Cardiac muscle cell (in vitro differentiated cells and primary cell): ENCODE results near the gene FRAT1. TPM values are rescaled to one million over a fixed set of nuclear protein-coding genes. Genes with fewer than 3 reads are reported as not detected.

Experiments used
- DNase-seq, 2 donors: peaks; one replicate each; pipeline versions ENCODE4 v3.0.0 to v3.0.0-alpha.2; 2010 to 2017; ENCODE audit warnings: low read depth in 1 of 2, low spot score in 1 of 2
- H3K27ac ChIP-seq: fragments of 200-600 bp; sonication (generic); 2 replicates; pipeline ENCODE4 v1.5.1; 2016
- H3K27me3 ChIP-seq: fragments of 200-600 bp; sonication (generic); 2 replicates; pipeline ENCODE4 v1.6.0; 2016; ENCODE audit warnings: control low read depth
- H3K36me3 ChIP-seq: fragments of 200-600 bp; sonication (generic); 2 replicates; pipeline ENCODE4 v1.5.1; 2016; ENCODE audit warnings: control low read depth
- H3K4me1 ChIP-seq: fragments of 200-600 bp; sonication (generic); 2 replicates; pipeline ENCODE4 v1.8.1; 2017; ENCODE audit warnings: low read depth, mild to moderate bottlenecking, mixed run types
- H3K4me3 ChIP-seq: fragments of 200-600 bp; sonication (generic); 2 replicates; pipeline ENCODE4 v1.5.1; 2016; ENCODE audit warnings: mild to moderate bottlenecking
- H3K9me3 ChIP-seq: fragments of 200-600 bp; sonication (generic); 2 replicates; pipeline ENCODE4 v1.5.1; 2017; ENCODE audit warnings: low read depth, mild to moderate bottlenecking, control low read depth
- polyA plus RNA-seq: library from polyadenylated mRNA; unstranded; fragments of >200 nt; fragmentation: Nextera tagmentation; extraction: Ambion mirVana; gene quantifications from 2 replicates; pipeline ENCODE4 v1.2.1, GENCODE V29; 2016
- total RNA-seq: library from RNA; depleted of rRNA; stranded (reverse); fragments of >200 nt; gene quantifications from 2 replicates; pipeline ENCODE4 v1.2.3, GENCODE V29; 2016
- TF ChIP-seq, protein P1 (sequence below): IDR thresholded peaks from 2 replicates; pipeline ENCODE4 v1.5.1; 2012; ENCODE audit warnings: low read depth, mild to moderate bottlenecking, low read length

Gene FRAT1
- total and polyA plus RNA-seq, 2 experiments from 2014 or later, result 12.3 to 17.3 TPM

DNA sequence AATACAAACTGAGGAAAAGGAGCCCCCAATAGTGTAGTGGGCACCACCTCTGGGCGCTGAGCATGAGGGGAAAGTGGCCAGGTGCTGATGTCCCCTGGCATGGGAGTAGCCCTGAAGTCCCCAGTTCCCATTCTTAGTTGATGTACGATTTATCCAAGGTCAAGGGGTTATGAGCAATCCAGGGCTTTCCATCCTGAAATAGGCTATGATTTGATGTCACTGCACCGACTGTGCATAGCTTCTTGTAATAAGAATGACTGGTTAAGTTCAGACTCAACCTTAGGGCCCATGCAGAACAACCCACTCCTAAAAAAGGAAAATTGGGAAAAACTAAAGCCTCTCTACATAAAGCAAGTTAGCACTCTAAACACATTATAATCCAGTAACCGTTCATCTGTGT lies 4.4 kb downstream of the FRAT1 start:
- no peaks in the 10 kb centered on the region for H3K9me3 ChIP-seq
- no peaks in the 10 kb centered on the region for H3K36me3 ChIP-seq
- H3K4me1 ChIP-seq, result peaks cover 29% of the 10 kb centered on the region
- no peaks in the 10 kb centered on the region for H3K27me3 ChIP-seq
- no peak for DNase-seq
- H3K4me3 ChIP-seq, result no peak overlapping the region
- TF ChIP-seq, protein P1, sequence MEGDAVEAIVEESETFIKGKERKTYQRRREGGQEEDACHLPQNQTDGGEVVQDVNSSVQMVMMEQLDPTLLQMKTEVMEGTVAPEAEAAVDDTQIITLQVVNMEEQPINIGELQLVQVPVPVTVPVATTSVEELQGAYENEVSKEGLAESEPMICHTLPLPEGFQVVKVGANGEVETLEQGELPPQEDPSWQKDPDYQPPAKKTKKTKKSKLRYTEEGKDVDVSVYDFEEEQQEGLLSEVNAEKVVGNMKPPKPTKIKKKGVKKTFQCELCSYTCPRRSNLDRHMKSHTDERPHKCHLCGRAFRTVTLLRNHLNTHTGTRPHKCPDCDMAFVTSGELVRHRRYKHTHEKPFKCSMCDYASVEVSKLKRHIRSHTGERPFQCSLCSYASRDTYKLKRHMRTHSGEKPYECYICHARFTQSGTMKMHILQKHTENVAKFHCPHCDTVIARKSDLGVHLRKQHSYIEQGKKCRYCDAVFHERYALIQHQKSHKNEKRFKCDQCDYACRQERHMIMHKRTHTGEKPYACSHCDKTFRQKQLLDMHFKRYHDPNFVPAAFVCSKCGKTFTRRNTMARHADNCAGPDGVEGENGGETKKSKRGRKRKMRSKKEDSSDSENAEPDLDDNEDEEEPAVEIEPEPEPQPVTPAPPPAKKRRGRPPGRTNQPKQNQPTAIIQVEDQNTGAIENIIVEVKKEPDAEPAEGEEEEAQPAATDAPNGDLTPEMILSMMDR, result no peak
- no peak overlapping the region for H3K27ac ChIP-seq

DNA sequence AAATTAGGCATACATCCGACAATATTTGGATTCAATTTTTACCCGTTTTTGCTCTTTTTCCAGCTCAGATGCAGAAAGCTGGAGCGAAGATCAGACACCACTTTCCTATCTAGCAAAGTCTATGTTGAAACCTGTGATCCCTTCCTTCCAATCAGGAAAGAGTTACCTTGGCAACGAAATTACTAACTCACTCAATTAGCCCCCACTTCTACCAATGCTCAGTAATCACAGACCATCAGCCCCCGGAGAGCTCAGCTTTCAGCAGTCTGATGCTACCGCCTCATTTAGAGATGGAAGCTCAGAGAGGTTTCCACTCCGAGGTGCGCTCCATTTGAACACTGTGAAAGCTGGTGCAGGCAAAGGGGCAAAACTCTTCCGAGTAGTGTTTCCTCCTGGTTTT lies 6.7 kb downstream of the FRAT1 start:
- Histone ChIP-seq H3K27ac (peak overlapping the region; percentile 5), H3K36me3 (no peaks in the 10 kb centered on the region), H3K9me3 (no peaks in the 10 kb centered on the region), H3K27me3 (no peaks in the 10 kb centered on the region), H3K4me1 (peaks cover 45% of the 10 kb centered on the region), H3K4me3 (no peak overlapping the region)
- no peak for DNase-seq
- TF ChIP-seq, protein P1, result no peak

DNA sequence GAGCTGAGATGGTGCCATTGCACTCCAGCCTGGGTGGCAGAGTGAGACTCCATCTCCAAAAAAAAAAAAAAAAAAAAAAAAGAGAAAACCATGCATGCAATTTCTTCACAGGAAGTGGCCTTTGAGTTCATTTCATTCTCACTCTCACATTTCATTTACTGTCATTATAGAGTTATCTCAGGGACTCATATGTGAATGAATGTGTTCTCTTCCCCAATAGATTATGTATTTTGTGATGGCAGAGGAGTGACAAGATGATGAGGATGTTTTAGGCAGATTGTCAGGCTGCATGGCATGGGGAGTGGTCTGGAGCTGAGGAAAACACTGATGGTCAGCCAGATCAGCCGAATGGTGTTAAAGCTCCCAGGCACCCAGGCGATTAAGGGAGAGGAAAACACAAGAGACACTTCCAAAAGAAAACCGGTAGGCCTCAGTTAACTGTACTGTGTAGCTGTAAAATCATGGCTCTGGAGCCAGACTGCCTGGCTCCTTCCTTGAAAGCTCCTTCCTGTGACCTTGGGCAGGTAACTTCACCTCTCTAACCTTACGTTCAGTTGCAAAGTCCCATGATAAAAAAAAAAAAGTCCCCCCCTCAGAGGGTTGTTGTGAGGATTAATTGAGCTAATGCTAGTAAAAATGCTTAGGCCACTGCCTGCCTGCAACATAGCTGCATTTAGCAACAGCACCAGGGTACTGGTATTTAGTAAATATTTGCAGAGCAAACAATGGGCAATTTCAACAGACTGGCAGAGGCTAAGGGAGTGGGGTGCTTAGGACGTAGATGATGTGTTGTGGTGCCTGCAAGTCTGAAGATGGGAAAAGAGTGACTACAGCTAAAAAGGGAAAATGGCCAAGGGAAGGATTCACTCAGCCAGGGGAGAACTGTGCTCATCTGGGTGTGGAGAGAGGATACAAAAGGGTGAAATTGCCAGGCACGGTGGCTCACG lies 8.6 kb downstream of the FRAT1 start:
- Histone ChIP-seq H3K4me3 (no peak overlapping the region), H3K27me3 (no peaks in the 10 kb centered on the region), H3K27ac (peak overlapping the region; percentile 20), H3K4me1 (peaks cover 46% of the 10 kb centered on the region), H3K36me3 (no peaks in the 10 kb centered on the region), H3K9me3 (no peaks in the 10 kb centered on the region)
- DNase-seq, result no peak
- TF ChIP-seq, protein P1, result no peak

DNA sequence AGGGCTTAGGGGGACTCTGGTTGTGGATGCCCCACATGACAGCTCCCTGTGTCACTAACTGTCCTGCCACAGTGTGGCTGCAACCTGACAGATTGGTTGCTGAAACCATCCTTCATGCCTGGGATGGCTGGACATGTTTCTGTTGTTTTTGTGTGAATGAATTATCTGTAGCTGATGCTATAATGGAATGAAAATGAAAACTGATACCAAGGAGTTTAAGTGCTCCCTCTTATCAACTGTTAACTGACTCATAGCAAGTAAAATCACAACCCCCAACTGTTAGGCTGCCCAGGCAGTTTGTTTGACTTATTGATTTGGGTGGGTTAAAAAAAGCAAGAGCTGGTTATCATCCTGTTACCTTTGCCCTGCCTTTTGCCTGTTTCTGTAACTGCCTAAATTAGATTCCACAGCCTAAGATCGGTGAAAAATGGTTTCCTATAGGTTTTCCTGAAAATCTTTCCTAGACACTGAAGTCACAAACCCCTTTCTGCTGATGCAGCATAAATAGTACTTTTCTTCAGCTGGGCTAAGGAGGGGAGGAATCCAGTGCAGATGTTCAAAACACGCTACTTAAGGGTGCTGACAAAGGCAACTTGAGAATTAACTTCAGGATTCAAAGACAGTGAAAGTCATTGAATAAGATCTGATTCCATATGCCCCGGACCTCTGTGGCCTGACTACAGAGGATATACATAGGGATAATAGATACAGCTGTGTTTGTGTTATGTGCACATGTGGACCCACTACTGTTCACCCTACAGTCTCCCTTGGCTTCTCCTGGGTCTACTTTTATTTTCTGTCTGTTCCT lies 9.8 kb downstream of the FRAT1 start:
- no peaks in the 10 kb centered on the region for H3K27me3 ChIP-seq
- TF ChIP-seq, protein P1, result no peak
- peak overlapping the region; percentile 20 for H3K27ac ChIP-seq
- no peaks in the 10 kb centered on the region for H3K9me3 ChIP-seq
- H3K4me1 ChIP-seq, result peaks cover 46% of the 10 kb centered on the region
- no peak overlapping the region for H3K4me3 ChIP-seq
- DNase-seq, result no peak
- no peaks in the 10 kb centered on the region for H3K36me3 ChIP-seq

DNA sequence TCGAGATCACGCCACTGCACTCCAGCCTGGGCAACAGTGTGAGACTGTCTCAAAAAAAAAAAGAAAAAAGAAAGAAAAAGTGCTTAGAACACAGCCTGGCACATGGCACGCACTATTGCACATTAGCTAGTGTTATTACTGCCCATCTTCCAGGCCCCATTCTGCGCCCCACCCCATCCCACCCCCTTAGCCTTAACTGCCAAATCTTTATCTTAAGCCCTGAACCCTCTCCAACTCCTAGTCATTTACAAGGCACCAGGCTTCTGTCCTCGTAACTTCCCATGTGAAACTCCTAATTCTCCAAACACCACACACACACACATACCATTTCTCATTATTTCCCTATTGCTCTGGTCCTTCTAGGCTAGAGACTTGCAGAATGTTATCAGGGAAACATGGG lies 10.7 kb downstream of the FRAT1 start:
- H3K27ac ChIP-seq, result no peak overlapping the region
- H3K4me1 ChIP-seq, result peaks cover 46% of the 10 kb centered on the region
- TF ChIP-seq, protein P1, result no peak
- DNase-seq, result no peak
- H3K9me3 ChIP-seq, result no peaks in the 10 kb centered on the region
- H3K27me3 ChIP-seq, result no peaks in the 10 kb centered on the region
- no peak overlapping the region for H3K4me3 ChIP-seq
- H3K36me3 ChIP-seq, result no peaks in the 10 kb centered on the region
